ENCODE data around the gene ENAM.
"Not testable (repeated sequence)": the region's sequence is repeated elsewhere in the genome, so short reads cannot be mapped to it uniquely, and the experiment has no call there.

Gene ENAM

DNA sequence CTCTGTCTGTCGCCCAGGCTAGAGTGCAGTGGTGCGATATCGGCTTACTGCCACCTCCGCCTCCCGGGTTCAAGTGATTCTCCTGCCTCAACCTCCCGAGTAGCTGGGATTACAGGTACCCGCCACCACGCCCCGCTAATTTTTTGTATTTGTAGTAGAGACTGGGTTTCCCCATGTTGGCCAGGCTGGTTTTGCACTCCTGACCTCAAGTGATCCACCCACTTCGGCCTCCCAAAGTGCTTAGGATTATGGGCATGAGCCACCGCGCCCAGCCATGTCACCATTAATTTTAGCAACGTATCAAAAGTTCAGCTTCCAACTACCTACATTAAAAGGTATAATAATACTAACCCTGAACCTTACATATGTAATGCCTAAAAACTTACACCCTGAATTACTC, 58.8 kb downstream of the ENAM start:
- peak; percentile 48 for DNase-seq (ENCODE audit: low read depth)
- TF ChIP-seq, protein P1, sequence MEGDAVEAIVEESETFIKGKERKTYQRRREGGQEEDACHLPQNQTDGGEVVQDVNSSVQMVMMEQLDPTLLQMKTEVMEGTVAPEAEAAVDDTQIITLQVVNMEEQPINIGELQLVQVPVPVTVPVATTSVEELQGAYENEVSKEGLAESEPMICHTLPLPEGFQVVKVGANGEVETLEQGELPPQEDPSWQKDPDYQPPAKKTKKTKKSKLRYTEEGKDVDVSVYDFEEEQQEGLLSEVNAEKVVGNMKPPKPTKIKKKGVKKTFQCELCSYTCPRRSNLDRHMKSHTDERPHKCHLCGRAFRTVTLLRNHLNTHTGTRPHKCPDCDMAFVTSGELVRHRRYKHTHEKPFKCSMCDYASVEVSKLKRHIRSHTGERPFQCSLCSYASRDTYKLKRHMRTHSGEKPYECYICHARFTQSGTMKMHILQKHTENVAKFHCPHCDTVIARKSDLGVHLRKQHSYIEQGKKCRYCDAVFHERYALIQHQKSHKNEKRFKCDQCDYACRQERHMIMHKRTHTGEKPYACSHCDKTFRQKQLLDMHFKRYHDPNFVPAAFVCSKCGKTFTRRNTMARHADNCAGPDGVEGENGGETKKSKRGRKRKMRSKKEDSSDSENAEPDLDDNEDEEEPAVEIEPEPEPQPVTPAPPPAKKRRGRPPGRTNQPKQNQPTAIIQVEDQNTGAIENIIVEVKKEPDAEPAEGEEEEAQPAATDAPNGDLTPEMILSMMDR (IDR thresholded peaks at IDR 0.05; ENCODE audit: insufficient read depth, low read depth, low read length, missing control alignments), result no peak
- peak overlapping the region; percentile 71 for H3K4me3 ChIP-seq (ENCODE audit: low read depth, low read length)

DNA sequence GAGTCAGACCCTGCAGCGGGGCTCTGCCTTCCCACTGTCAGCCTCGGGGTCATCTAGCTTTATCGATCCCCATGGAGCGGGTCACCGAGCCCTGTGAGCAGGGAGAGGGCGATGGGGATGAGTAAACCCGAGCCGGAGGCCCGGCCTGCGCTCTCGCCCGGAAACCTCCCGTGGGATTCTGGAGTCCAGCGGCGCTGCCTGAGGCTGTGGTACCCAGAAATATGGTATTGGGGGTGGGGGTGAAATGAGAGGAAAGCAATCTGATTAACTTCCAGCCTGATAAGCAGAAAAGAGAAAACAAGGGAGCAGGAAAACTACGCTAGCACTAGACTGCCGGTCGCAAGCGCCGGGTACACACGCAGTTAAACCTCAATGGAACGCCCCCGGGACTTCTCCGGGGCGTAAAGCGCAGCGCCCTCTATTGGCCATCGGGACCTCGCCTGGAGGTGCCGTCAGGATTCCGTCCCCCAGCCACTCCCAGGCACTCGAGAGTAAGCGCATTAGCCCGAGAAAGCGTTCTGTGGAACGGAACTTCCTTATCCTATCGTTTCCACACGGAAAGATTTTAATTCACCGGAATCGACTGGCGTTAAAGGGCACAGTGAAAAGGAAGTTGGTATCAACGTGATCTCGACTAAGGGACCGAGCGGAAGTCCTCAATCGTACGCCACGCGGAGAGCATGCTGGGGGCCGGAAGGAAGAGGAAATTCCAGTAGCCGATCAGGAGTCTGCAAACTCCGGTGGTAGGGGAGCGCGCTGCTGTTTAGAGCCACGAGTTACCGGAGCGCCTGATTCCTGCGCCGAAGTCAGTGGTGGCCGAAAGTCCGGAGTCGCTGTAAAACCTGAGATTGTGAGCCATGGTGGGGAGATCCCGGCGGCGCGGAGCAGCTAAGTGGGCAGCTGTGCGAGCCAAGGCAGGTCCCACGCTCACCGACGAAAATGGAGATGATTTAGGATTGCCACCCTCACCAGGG, 59.6 kb downstream of the ENAM start, which contains the start of gene UTP3:
Gene UTP3 (plus strand): TSS at position 712 of the 974 bp plus-strand sequence. CDS start 146 bp downstream, at position 858.
- H3K4me3 ChIP-seq (ENCODE audit: low read depth, low read length), result peak within 1 kb of the TSS; percentile 71
- TF ChIP-seq, protein P1 (IDR thresholded peaks at IDR 0.05; ENCODE audit: insufficient read depth, low read depth, low read length, missing control alignments), result peak; percentile 97
- peak; percentile 98 for DNase-seq (ENCODE audit: low read depth)

DNA sequence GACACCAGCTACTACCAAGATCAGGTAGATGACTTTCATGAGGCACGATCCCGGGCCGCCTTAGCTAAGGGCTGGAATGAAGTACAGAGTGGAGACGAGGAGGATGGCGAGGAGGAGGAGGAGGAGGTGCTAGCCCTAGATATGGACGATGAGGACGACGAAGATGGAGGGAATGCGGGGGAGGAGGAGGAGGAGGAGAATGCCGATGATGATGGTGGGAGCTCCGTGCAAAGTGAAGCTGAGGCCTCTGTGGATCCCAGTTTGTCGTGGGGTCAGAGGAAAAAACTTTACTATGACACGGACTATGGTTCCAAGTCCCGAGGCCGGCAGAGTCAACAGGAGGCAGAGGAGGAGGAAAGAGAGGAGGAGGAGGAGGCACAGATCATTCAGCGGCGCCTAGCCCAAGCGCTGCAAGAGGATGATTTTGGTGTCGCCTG, 60.3 kb downstream of the ENAM start:
- DNase-seq (ENCODE audit: low read depth), result no peak
- H3K4me3 ChIP-seq (ENCODE audit: low read depth, low read length), result peak overlapping the region; percentile 71
- TF ChIP-seq, protein P1 (IDR thresholded peaks at IDR 0.05; ENCODE audit: insufficient read depth, low read depth, low read length, missing control alignments), result no peak

DNA sequence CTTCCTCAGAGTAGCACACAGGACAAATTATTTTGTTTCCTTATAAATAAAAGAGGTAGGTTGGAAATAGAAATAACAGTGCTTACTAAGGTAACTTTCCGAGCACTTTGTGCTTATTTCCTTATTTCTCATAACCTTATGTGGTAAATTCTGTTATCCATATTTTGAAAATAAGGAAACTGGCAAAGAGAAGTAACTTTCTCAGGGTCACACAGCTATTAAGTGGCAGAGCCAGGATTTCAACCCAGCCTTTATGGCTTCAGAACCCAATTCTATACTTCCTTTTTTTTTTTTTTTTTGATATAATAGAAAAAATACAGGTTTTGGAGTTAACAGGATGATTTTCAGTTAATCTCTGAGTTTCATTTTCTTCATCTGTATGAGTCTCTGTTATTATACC, 63.1 kb downstream of the ENAM start:
- TF ChIP-seq, protein P1 (IDR thresholded peaks at IDR 0.05; ENCODE audit: insufficient read depth, low read depth, low read length, missing control alignments), result no peak
- no peak overlapping the region for H3K4me3 ChIP-seq (ENCODE audit: low read depth, low read length)
- DNase-seq (ENCODE audit: low read depth), result no peak

DNA sequence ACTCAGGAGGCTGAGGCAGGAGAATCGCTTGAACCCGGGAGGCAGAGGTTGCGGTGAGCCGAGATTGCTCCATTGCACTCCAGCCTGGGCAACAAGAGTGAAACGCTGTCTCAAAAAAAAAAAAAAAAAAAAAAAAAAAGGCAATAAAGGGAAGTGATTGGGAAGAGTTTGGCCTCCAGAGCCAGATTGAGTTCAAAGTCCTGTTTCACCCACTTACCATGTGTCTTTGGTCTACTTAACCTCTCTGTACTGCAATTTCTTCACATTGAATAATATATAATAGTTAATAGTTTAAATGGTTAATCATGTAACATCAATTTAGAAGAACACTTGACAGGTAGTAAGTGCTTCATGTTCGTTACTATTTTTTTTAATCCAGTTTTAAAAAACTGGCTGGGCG, 66.1 kb downstream of the ENAM start:
- not testable (repeated sequence) for H3K4me3 ChIP-seq (ENCODE audit: low read depth, low read length); DNase-seq (ENCODE audit: low read depth)
